Psoas muscle (tissue), 8 donors: ENCODE measurements around the gene ZC3H18. TPM values are rescaled to one million over a fixed set of nuclear protein-coding genes. Genes with fewer than 3 reads are reported as not detected.

Experiments
- ATAC-seq, 4 donors: fragments of 200-7000 bp; cut with Tn5 transposase; one replicate each; pipeline ENCODE4 v1.9.1; 2020; ENCODE audit warnings: moderate library complexity in 3 of 4, mild to moderate bottlenecking in 2 of 4
- DNase-seq, 2 donors: peaks; one replicate each; pipeline ENCODE4 v3.0.0-alpha.2; 2020
- H3K27ac ChIP-seq: fragments of 200-600 bp; one replicate; pipeline ENCODE4 v1.8.0; 2022
- H3K27me3 ChIP-seq, 3 donors: fragments of 200-600 bp in 1 of 3; one replicate each; pipeline versions ENCODE4 v1.6.1 to v1.8.0; 2013 to 2022; ENCODE audit warnings: low read length in 2 of 3, mild to moderate bottlenecking in 2 of 3, moderate library complexity in 1 of 3; ENCODE audit not compliant: insufficient read depth in 3 of 3
- H3K36me3 ChIP-seq, 2 donors: fragments of 200-600 bp in 1 of 2; one replicate each; pipeline versions ENCODE4 v1.6.1 to v1.8.0; 2013 to 2022; ENCODE audit warnings: low read depth in 1 of 2, mild to moderate bottlenecking in 1 of 2, moderate library complexity in 1 of 2; ENCODE audit not compliant: insufficient read depth in 1 of 2
- H3K4me1 ChIP-seq: fragments of 200-600 bp; one replicate; pipeline ENCODE4 v1.8.0; 2022
- H3K4me3 ChIP-seq: fragments of 200-600 bp; one replicate; pipeline ENCODE4 v1.8.0; 2022; ENCODE audit warnings: mild to moderate bottlenecking
- H3K9me3 ChIP-seq: fragments of 200-600 bp; one replicate; pipeline ENCODE4 v1.8.0; 2022
- CTCF ChIP-seq: fragments of 200-600 bp; IDR thresholded peaks from one replicate; pipeline ENCODE4 v1.8.0; 2022; ENCODE audit warnings: antibody characterized with exemption
- WGBS, 3 donors: extraction: QIAGEN DNeasy Blood & Tissue Kit; methylation state at CpG; one replicate each; pipeline versions ENCODE4 v1.1.6 to v1.1.7; 2013; 5-methylcytosine and 5-hydroxymethylcytosine counted together
- intact Hi-C, 2 donors: fragments of 100-400 bp; cut with DNase I; formaldehyde crosslinking; loops; one replicate each; pipeline versions ENCODE4 v1.11.0 to v1.14.2; 2022
- polyA plus RNA-seq, 3 donors: library from polyadenylated mRNA; stranded (reverse); fragments of 200-250 nt; gene quantifications; one replicate each; pipeline ENCODE4 v1.2.3, GENCODE V29; 2013
- total RNA-seq, 4 donors: library from RNA; stranded (reverse); fragmentation: NEBNext Ultra II Directional in 2 of 4; extraction: Animal tissue kit (Norgen Biotek cat#: 25700) in 2 of 4; gene quantifications; one replicate each; pipeline versions ENCODE4 v1.2.1 to v1.2.4, GENCODE V29; 2021 to 2023
- donor health status: healthy with polysubstance abuse.
- donor health status: DM: no; HTN: no; CAD: no; lungs with moderate emphysema.
- donor health status: Bipolar disorder and iron deficiency.
- donor health status: healthy.
- donor health status: DM: yes; HTN: yes; CAD: no.
- donor health status: DM: no; HTN: no; CAD: no.
- donor health status: DM: no; HTN: no; CAD: no.
- donor health status: DM: yes; HTN: yes; CAD: no.

ZC3H18 gene
- total and polyA plus RNA-seq, 7 donors, result 19.9 to 36.0 (median 28.5) TPM

- 50 to 72% (median 67%) methylated on average over 22 to 23 of the region's 23 CpGs for WGBS, 3 donors
- Histone ChIP-seq H3K27ac (no peak overlapping the region), H3K4me3 (peak overlapping the region; percentile 56), H3K9me3 (no peaks in the 10 kb centered on the region), H3K4me1 (no peaks in the 10 kb centered on the region), H3K36me3 (peaks cover 5 to 46% of the 10 kb centered on the region in 2 donors), H3K27me3 (peaks cover 0 to 11% (median 6%) of the 10 kb centered on the region in 3 donors)
- intact Hi-C loops, result no loop called here
- no peak for TF ChIP-seq CTCF
- ATAC-seq (peak; percentile 24 to 26 (median 26)), DNase-seq (no peak)
Measured at GRCh38 chr16:88633684-88634140, 63.5 kb downstream of the ZC3H18 start.

- peak in 1 of 2 donors; percentile 58 for DNase-seq
- peak overlapping the region; percentile 56 for H3K4me3 ChIP-seq
- H3K9me3 ChIP-seq, result no peaks in the 10 kb centered on the region
- TF ChIP-seq CTCF, result no peak
- H3K27me3 ChIP-seq, result peaks cover 0 to 17% (median 12%) of the 10 kb centered on the region in 3 donors
- no peak overlapping the region for H3K27ac ChIP-seq
- no peaks in the 10 kb centered on the region for H3K4me1 ChIP-seq
- peak in 3 of 4 donors; percentile 6 to 31 (median 12) for ATAC-seq
- WGBS, 3 donors, result 34 to 47% (median 47%) methylated on average over 64 to 82 of the region's 82 CpGs
- intact Hi-C loops, result no loop called here
- peaks cover 5 to 40% of the 10 kb centered on the region in 2 donors for H3K36me3 ChIP-seq
Measured at GRCh38 chr16:88634141-88634993, 64.2 kb downstream of the ZC3H18 start.

GRCh38 chr16:88634994-88635670, 64.9 kb downstream of the ZC3H18 start:
- intact Hi-C loops, result no loop called here
- H3K27ac ChIP-seq, result no peak overlapping the region
- TF ChIP-seq CTCF, result no peak
- peaks cover 0 to 25% (median 13%) of the 10 kb centered on the region in 3 donors for H3K27me3 ChIP-seq
- DNase-seq (no peak), ATAC-seq (no peak)
- 55 to 66% (median 66%) methylated on average over 26 to 28 of the region's 28 CpGs for WGBS, 3 donors
- H3K4me3 ChIP-seq, result peak overlapping the region; percentile 56
- H3K36me3 ChIP-seq, result peaks cover 2 to 33% of the 10 kb centered on the region in 2 donors
- H3K4me1 ChIP-seq, result no peaks in the 10 kb centered on the region
- H3K9me3 ChIP-seq, result no peaks in the 10 kb centered on the region

GRCh38 chr16:88635671-88636319, 65.6 kb downstream of the ZC3H18 start:
- no peaks in the 10 kb centered on the region for H3K4me1 ChIP-seq
- H3K4me3 ChIP-seq, result no peak overlapping the region
- no peak for DNase-seq
- WGBS, 3 donors, result 90 to 92% (median 90%) methylated on average over 17 of the region's 17 CpGs
- no peak overlapping the region for H3K27ac ChIP-seq
- no peaks in the 10 kb centered on the region for H3K9me3 ChIP-seq
- H3K36me3 ChIP-seq, result peaks cover 0 to 26% of the 10 kb centered on the region in 2 donors
- no peak for ATAC-seq
- intact Hi-C loops, result no loop called here
- H3K27me3 ChIP-seq, result peaks cover 0 to 32% (median 16%) of the 10 kb centered on the region in 3 donors
- TF ChIP-seq CTCF, result no peak
